H1 (cell line): ENCODE measurements around the gene TCFL5. TPM values are rescaled to one million over a fixed set of nuclear protein-coding genes. Genes with fewer than 3 reads are reported as not detected.

Experiments used
- ATF2 ChIP-seq: IDR thresholded peaks from 2 replicates; pipeline ENCODE4 v1.6.1; 2012; ENCODE audit warnings: low read length, inconsistent platforms
- RAD21 ChIP-seq, 2 experiments: IDR thresholded peaks in 1 of 2; conservative IDR thresholded peaks in 1 of 2; 2 replicates each; pipeline ENCODE4 v1.6.1; 2011; ENCODE audit warnings: low read depth in 2 of 2, low read length in 2 of 2, improper control_type of control experiment in 1 of 2, inconsistent platforms in 1 of 2, mild to moderate bottlenecking in 1 of 2, moderate library complexity in 1 of 2
- polyA plus RNA-seq, 7 experiments: library from polyadenylated mRNA; depleted of rRNA in 3 of 7; stranded (reverse) in 5 of 7; unstranded in 2 of 7; fragments of >200 nt in 5 of 7; fragments of 200-250 nt in 2 of 7; gene quantifications; 1 replicate in 5 of 7; 2 replicates in 1 of 7; 4 replicates in 1 of 7; pipeline versions ENCODE4 v1.2.1 to v1.2.3, GENCODE V29; 2011 to 2013; ENCODE audit warnings: missing spikeins in 2 of 7, mixed read lengths in 2 of 7
- total RNA-seq: library from RNA; stranded (reverse); fragmentation: NEBNext Ultra II Directional; extraction: Animal tissue kit (Norgen Biotek cat#: 25700); gene quantifications from 2 replicates; pipeline ENCODE4 v1.2.1, GENCODE V29; 2021

TCFL5 gene
- total and polyA plus RNA-seq, 2 of the 8 experiments (the other 6 are each of a cell fraction or from before 2014, with no cell fraction given): 6.2 to 15.0 TPM

- no peak for TF ChIP-seq ATF2
- no peak for TF ChIP-seq RAD21 (IDR thresholded peaks at IDR 0.05 in 1 of 2, conservative IDR thresholded peaks at IDR 0.05 in 1 of 2; ENCODE audit: low read depth in 2 of 2, low read length in 2 of 2)
Observed at GRCh38 chr20:62860924-62861691, 514 bp downstream of the TCFL5 start (continued).
